GM19239 (cell line): ENCODE measurements around the gene VSTM2L.

Source experiments
- DNase-seq: peaks from one replicate; pipeline ENCODE4 v3.0.0; 2011; ENCODE audit warnings: low spot score; ENCODE audit not compliant: insufficient read length
- FAIRE-seq: peaks from 2 replicates; lab custom pipeline; 2011; peaks lifted over from hg19 to GRCh38; lab: Jason Lieb, UNC

Gene VSTM2L

GRCh38 chr20:37980876-37981275, 77.9 kb downstream of the VSTM2L start:
- FAIRE-seq, result no peak

GRCh38 chr20:37981568-37981967, 78.6 kb downstream of the VSTM2L start:
- FAIRE-seq (no peak), DNase-seq (no peak)

More at GRCh38 chr20:37980876-37981275, 77.9 kb downstream of the VSTM2L start:
- no peak for DNase-seq

GRCh38 chr20:37983286-37983685, 80.4 kb downstream of the VSTM2L start:
- FAIRE-seq (no peak), DNase-seq (no peak)

DNA sequence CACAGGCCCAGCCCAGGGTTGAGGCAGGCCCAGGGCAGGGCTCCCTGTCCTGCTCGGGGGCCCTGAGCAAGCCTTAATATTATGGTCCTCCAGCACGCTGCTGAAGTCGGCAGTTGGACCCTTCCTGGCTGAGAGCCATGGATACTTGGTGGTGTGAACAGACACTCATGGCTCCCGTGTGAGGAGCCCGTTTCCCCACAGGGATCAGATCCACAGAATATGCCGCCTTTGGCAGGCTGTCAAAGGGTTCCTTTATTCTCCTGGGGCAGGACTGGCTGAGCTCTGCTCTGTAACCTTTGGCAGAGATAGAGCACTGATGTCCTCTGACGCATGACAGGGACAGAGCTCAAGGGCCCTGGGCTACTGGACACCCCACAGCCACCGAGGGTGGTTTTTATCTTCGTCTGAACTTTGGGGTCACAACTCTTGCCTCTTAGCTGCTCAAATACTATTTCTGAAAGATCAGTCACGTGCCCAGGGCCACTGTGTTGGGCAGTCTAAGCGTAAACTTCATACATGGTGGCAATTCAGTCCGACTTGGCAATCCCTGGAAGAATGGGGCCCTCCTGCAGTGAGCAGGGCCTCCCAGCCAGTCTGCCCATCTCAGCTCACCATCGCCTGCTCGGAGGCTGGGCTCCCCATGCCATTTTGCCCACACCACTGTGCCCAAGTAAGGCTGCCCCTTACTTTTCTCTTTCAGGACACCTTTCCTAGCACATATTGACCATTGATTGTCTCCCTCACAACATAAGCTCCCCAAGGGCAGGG, 81.3 kb downstream of the VSTM2L start:
- FAIRE-seq, result no peak
- no peak for DNase-seq

GRCh38 chr20:37986044-37986858, 83.3 kb downstream of the VSTM2L start:
- no peak for FAIRE-seq

DNA sequence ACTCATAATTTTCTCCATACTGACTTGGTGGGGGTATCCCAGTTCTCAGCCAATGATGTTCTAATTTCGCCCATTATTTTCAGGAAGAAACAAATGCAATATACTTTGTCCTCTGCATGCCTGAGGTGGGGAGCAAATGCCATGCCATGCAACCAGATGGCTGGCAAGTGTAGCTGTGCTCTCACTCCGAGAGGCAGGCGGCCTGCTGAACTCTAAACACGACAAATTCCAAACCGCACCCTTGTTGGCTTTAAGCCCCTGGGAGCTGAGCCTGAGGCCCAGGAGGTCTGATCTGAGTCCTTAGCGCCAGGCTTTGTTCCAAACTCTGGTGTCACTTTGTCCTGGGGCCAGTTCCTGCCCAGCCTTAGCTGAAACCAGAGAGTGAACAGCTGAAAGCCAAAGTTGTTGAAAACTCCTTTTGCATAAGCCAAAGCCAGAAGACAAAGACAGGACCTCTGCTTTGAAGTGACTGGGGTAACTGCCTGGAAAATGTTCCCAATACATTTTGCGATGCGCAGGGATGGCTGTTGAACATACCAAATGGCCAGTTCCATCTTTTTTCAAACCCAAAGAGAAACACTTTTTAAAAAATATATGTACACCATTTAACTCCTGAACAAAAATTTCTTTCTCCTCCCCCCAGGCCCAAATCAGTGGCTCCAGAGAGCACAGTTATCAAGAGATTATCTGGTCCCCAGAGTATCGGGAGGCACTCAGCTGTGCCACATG, 84.1 kb downstream of the VSTM2L start:
- FAIRE-seq (no peak), DNase-seq (no peak)

More at GRCh38 chr20:37986044-37986858, 83.3 kb downstream of the VSTM2L start:
- DNase-seq, result no peak

DNA sequence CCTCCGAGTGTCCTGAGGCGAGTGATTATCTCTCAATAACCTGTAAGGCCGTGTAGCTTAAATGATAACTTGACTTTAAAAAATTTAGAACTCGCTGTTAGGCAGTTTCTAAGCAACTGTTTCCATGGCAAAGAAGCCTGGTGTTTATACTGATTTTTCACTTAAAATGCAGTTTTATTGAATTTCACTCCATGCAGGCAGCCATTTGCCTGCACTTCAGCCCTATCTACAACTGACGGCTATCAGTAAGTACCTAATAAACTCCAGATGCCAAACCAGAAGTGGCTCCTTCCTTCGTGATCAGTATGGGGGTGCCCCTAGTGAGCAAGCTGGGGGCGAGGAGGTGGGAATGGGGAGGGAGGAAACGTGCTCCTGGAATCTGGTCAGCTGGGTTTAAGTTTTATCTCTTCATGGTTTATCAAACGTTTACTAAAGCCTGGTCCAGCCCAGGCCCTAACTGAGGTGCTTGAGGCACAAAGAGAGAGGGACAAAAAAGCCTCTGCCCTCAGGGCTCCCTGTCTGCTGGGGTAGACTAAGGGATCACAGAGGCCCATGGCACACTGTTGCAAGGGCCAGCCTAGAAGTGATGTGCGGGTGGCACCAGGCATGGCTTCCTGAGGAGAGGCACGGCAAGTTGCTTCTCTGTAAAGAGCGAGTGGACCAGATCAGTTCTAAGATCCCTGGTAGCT, 84.8 kb downstream of the VSTM2L start:
- FAIRE-seq (no peak), DNase-seq (no peak)

- FAIRE-seq (no peak), DNase-seq (no peak)
Measured at GRCh38 chr20:37988306-37988954, 85.5 kb downstream of the VSTM2L start.

GRCh38 chr20:37989601-37990295, 86.8 kb downstream of the VSTM2L start:
- DNase-seq (no peak), FAIRE-seq (peak; percentile 11)

DNA sequence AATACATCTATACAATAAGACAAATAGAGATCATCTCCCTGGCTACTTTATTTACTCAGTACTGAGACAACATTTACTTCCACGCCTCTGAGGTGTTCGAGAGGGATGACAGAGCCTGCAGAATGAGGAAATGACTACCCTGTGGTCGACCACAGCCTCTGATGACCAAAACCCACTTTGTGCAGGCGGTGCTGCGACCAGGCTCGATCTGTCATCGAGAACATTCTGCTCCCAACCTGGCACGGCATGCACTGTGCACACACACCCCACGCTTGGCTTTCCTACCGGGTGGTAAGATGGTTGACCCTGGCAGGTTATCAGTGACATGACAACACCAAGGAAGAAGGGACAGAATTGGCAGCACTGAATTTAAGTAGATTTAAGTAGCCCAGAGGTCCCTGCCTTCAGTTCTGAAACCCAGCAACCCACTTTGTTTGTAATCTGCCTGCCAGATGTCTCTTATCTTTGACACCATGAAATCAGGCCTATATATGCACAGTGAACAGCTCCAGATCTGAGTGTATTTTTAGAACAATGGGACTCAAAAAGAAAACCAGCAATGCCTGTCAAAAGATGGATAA, 87.7 kb downstream of the VSTM2L start:
- DNase-seq (peak; percentile 76), FAIRE-seq (peak; percentile 94)

DNA sequence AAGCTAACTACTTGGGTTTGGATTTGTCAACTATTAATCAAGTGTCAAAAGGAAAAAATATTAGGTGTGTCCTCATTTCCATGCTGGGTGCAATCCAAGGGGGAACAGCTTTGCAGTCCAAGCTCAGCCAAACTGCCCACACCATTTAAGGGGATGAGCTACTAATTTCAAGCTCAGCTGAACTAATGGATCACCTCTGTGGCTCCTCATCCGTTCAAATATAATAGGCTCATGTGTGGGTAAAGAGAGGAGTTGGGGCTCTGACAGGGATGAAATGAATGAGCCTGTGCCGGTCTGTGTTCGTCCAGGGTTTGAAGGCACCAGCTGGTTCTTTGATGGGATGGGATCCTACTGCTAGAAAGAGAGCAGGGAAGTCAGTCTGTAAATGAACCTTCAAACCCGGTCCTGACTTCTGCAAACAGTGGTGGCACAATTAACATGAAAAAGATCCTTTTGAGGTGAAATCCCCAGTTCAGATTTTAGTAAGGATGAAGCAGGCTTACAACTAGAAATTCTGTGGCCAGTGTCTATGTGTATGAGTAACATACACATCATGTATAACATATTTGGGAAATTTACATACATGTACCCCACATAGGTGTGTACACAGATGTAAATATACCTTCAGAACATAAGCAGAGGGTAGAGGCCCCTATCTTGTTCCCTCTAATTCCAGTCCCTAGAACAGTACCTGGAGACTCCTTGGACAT, 88.4 kb downstream of the VSTM2L start:
- DNase-seq (no peak), FAIRE-seq (no peak)

- no peak for FAIRE-seq
- no peak for DNase-seq
Measured at GRCh38 chr20:37991908-37992307, 89.0 kb downstream of the VSTM2L start.

DNA sequence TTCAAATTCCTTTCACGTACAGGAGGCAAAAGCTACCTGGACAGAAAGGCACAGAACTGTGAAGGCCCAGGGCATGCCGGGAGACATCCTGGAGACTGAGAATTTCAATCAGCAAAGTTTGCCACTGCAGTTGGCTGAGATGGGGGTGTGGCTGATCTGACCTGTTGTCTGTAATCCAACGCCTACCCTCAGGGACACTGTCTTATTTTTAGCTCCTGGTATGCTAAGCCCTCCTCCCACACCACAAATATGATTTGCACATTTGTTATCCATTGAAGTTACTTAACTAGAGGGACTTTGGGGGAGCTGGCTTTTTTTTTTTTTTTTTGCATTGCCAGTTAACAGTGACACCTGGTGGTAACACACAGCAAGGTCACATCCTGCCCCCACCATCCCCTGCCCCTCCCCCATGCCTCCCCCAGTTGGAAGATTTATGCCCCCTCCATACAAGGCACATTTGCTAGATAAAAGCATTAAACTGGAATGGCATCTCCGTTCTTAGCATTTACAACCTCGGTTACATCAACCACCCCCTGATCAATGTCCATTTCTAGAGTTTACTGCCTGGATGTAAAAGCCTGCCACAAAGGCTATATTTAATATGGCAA, 90.0 kb downstream of the VSTM2L start:
- DNase-seq, result peak; percentile 28
- FAIRE-seq, result no peak

GRCh38 chr20:37994512-37994911, 91.6 kb downstream of the VSTM2L start:
- no peak for FAIRE-seq
- no peak for DNase-seq
